K562 (cell line): Measurements from ENCODE around the gene C1orf116. TPM values are rescaled to one million over a fixed set of nuclear protein-coding genes. Genes with fewer than 3 reads are reported as not detected.

Experiments
- REST ChIP-seq, 2 experiments: fragments of 450-650 bp; formaldehyde crosslinking in 1 of 2; IDR thresholded peaks; 2 replicates each; pipeline versions ENCODE4 v1.4.0 to v1.6.1; 2014 to 2020; ENCODE audit warnings: mild to moderate bottlenecking in 2 of 2, borderline replicate concordance in 1 of 2, low read depth in 1 of 2
- polyA plus RNA-seq, 8 experiments: library from polyadenylated mRNA; depleted of rRNA in 4 of 8; stranded (reverse) in 5 of 8; unstranded in 3 of 8; fragments of >200 nt; fragmentation: Nextera tagmentation in 2 of 8; fragmentation: Illumina TruSeq in 1 of 8; extraction: Ambion mirVana in 2 of 8; extraction: Trizol in 1 of 8; gene quantifications; 2 replicates each; pipeline versions ENCODE4 v1.2.1 to v1.2.3, GENCODE V29; 2011 to 2014; ENCODE audit warnings: inconsistent platforms in 1 of 8, missing spikeins in 1 of 8
- total RNA-seq, 7 experiments: library from RNA; depleted of rRNA in 6 of 7; stranded (reverse); fragments of >200 nt in 6 of 7; fragmentation: Illumina TruSeq in 2 of 7; extraction: Trizol in 2 of 7; gene quantifications; 2 replicates each; pipeline versions ENCODE4 v1.2.1 to v1.2.3, GENCODE V29; 2011 to 2021; ENCODE audit warnings: low replicate concordance in 1 of 7

Gene C1orf116
- total and polyA plus RNA-seq, 9 of the 15 experiments (the other 6 are each of a cell fraction or from before 2014, with no cell fraction given), result 0.62 to 3.0 (median 0.95) TPM

- TF ChIP-seq REST (IDR thresholded peaks at IDR 0.05; ENCODE audit: borderline replicate concordance) (peak; percentile 67), REST (CRISPR knock-in tag; IDR thresholded peaks at IDR 0.05; ENCODE audit: low read depth) (no peak)
Observed at GRCh38 chr1:207073906-207074820, 41.6 kb upstream of the C1orf116 start (continued).
